Progenitor cell of endocrine pancreas (in vitro differentiated cells): Measurements from ENCODE around the gene MILR1. TPM values are rescaled to one million over a fixed set of nuclear protein-coding genes. Genes with fewer than 3 reads are reported as not detected.

ENCODE experiments used
- DNase-seq: peaks from one replicate; pipeline ENCODE4 v3.0.0; 2021; ENCODE audit warnings: low spot score; ENCODE audit not compliant: unreplicated experiment
- H3K27ac Mint-ChIP-seq: 2 replicates; pipeline ENCODE4 v1.8.0; 2021; ENCODE audit warnings: mild to moderate bottlenecking, moderate library complexity, mixed read lengths
- H3K27me3 Mint-ChIP-seq: 2 replicates; pipeline ENCODE4 v1.8.0; 2021; ENCODE audit warnings: mixed read lengths
- H3K36me3 Mint-ChIP-seq: 2 replicates; pipeline ENCODE4 v1.8.0; 2022; ENCODE audit warnings: mixed read lengths; ENCODE audit not compliant: insufficient read depth
- H3K4me1 Mint-ChIP-seq: 2 replicates; pipeline ENCODE4 v1.8.0; 2021; ENCODE audit warnings: low read depth, mixed read lengths
- H3K4me3 Mint-ChIP-seq: 2 replicates; pipeline ENCODE4 v1.8.0; 2021; ENCODE audit warnings: low read depth, mild to moderate bottlenecking, moderate library complexity, mixed read lengths
- H3K9me3 Mint-ChIP-seq: 2 replicates; pipeline ENCODE4 v1.8.0; 2021; ENCODE audit warnings: low read depth, mixed read lengths
- CTCF ChIP-seq: fragments of 200-600 bp; sonication (generic); IDR thresholded peaks from one replicate; pipeline ENCODE4 v1.5.0; 2021; ENCODE audit warnings: antibody characterized with exemption, mild to moderate bottlenecking; ENCODE audit not compliant: unreplicated experiment
- total RNA-seq: library from RNA; stranded (reverse); gene quantifications from 2 replicates; pipeline ENCODE4 v1.2.1, GENCODE V29; 2021

Gene MILR1
- total RNA-seq, 1 donor from 2014 or later: not detected

GRCh38 chr17:64498308-64499203 is 49.6 kb downstream of the MILR1 start:
- DNase-seq: no peak
- no peaks in the 10 kb centered on the region for H3K9me3 Mint-ChIP-seq
- no peak for TF ChIP-seq CTCF
- H3K27ac Mint-ChIP-seq: peak overlapping the region; percentile 96
- H3K27me3 Mint-ChIP-seq: no peaks in the 10 kb centered on the region
- peak overlapping the region; percentile 13 for H3K4me3 Mint-ChIP-seq
- peaks cover 47% of the 10 kb centered on the region for H3K36me3 Mint-ChIP-seq
- peaks cover 45% of the 10 kb centered on the region for H3K4me1 Mint-ChIP-seq

- no peak for DNase-seq
- Mint-ChIP-seq H3K4me1 (peaks cover 49% of the 10 kb centered on the region), H3K27ac (peak overlapping the region; percentile 82), H3K4me3 (no peak overlapping the region), H3K9me3 (no peaks in the 10 kb centered on the region), H3K36me3 (peaks cover 57% of the 10 kb centered on the region), H3K27me3 (no peaks in the 10 kb centered on the region)
- no peak for TF ChIP-seq CTCF
These were observed 51.0 kb downstream of the MILR1 start for GRCh38 chr17:64499805-64500486.

GRCh38 chr17:64500487-64500859 is 51.6 kb downstream of the MILR1 start:
- peak overlapping the region; percentile 61 for H3K27ac Mint-ChIP-seq
- H3K4me1 Mint-ChIP-seq: peaks cover 49% of the 10 kb centered on the region
- no peaks in the 10 kb centered on the region for H3K9me3 Mint-ChIP-seq
- TF ChIP-seq CTCF: no peak
- no peak for DNase-seq
- no peaks in the 10 kb centered on the region for H3K27me3 Mint-ChIP-seq
- no peak overlapping the region for H3K4me3 Mint-ChIP-seq
- H3K36me3 Mint-ChIP-seq: peaks cover 60% of the 10 kb centered on the region

- H3K4me3 Mint-ChIP-seq: no peak overlapping the region
- H3K27me3 Mint-ChIP-seq: no peaks in the 10 kb centered on the region
- no peak for TF ChIP-seq CTCF
- H3K36me3 Mint-ChIP-seq: peaks cover 63% of the 10 kb centered on the region
- peaks cover 45% of the 10 kb centered on the region for H3K4me1 Mint-ChIP-seq
- no peak for DNase-seq
- H3K27ac Mint-ChIP-seq: peak overlapping the region; percentile 61
- no peaks in the 10 kb centered on the region for H3K9me3 Mint-ChIP-seq
These were observed 52.2 kb downstream of the MILR1 start for GRCh38 chr17:64500862-64501765.

DNA sequence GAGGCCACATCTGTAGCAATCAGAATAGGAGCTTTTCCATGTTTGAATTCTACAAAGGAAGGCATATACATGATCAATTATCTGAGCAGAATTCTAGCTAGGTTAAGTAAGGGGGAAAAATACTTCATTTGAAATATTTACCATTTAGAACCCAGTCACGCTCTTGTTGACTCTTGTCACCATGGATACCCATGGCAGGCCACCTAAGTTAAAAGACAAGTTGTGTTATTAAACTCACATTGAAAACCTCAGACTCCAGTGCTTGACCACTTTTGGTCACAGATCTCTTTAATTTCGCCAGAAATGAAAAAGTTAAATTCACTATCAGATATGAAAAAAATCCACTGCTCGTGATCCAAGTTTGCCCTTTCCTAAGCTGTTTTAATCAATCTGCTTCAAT is 53.1 kb downstream of the MILR1 start:
- TF ChIP-seq CTCF: no peak
- DNase-seq: no peak
- Mint-ChIP-seq H3K4me3 (no peak overlapping the region), H3K27ac (peak overlapping the region; percentile 90), H3K27me3 (no peaks in the 10 kb centered on the region), H3K9me3 (no peaks in the 10 kb centered on the region), H3K36me3 (peaks cover 63% of the 10 kb centered on the region), H3K4me1 (peaks cover 40% of the 10 kb centered on the region)
